Retina (tissue), 1 donor: Measurements from ENCODE around the gene ADAMTS15.
A peak's percentile ranks its signal among the peaks of the same experiment; 100 is the strongest.

ENCODE experiments used
- DNase-seq: peaks from one replicate; pipeline ENCODE4 v3.0.0-alpha.2; 2016

The ADAMTS15 gene

GRCh38 chr11:130516554-130517505, 68.4 kb downstream of the ADAMTS15 start:
- no peak for DNase-seq

- DNase-seq: no peak
Observed at GRCh38 chr11:130518164-130518680, 69.8 kb downstream of the ADAMTS15 start.

- DNase-seq: no peak
Observed at GRCh38 chr11:130519128-130519932, 70.9 kb downstream of the ADAMTS15 start.

GRCh38 chr11:130520271-130520671, 71.8 kb downstream of the ADAMTS15 start:
- DNase-seq: no peak

GRCh38 chr11:130522284-130522961, 74.0 kb downstream of the ADAMTS15 start:
- DNase-seq: peak; percentile 56

GRCh38 chr11:130523166-130523565, 74.7 kb downstream of the ADAMTS15 start:
- DNase-seq: no peak

GRCh38 chr11:130523609-130524008, 75.2 kb downstream of the ADAMTS15 start:
- no peak for DNase-seq

- DNase-seq: no peak
Observed at GRCh38 chr11:130524132-130524790, 75.8 kb downstream of the ADAMTS15 start.

- no peak for DNase-seq
Observed at GRCh38 chr11:130525307-130525706, 76.9 kb downstream of the ADAMTS15 start.
